ENCODE data around the gene SMAD7. TPM values are rescaled to one million over a fixed set of nuclear protein-coding genes. Genes with fewer than 3 reads are reported as not detected.

Gene SMAD7
- total and polyA plus RNA-seq, 10 of the 15 experiments (the other 5 are each of a cell fraction or from before 2014, with no cell fraction given), result 1.3 to 22.5 (median 8.0) TPM

DNA sequence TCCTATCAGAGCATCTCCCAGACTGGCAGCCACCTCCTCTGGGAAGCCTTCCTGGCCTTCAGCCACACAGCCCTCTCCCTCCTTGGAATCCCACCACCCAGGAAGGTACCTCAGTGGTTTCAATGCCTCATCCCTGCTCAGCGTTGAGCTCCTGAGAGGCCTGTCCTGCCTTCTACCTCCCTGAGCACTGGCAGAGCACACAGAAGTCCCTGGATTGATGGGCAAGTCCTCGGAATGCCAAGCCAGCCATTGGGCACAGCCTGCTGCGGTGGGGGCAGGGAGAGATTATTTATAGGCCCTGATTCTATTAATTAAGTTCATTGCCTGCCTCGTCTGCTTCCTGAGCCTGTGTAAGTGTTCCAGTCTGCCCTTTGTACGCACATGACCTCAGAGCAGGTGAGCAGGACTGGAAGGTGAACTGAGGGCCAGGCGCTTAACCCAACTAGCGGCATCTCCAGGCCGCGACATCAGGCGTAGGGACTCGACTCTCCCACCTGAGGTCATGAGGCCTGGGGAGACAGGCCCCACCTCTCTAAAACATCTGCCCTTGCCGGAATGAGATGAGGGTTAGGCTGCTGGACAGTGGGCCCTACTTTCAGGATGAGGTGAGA, 63.4 kb downstream of the SMAD7 start:
- ChIA-PET POLR2A (no interaction called here), RAD21 (ENCODE audit: unreplicated experiment) (no interaction called here), CTCF (no interaction called here), SMC1A (ENCODE audit: uncharacterized antibody, unreplicated experiment) (no interaction called here)
- Histone ChIP-seq H3K9me3 (replicated peaks; ENCODE audit: control insufficient read depth, insufficient read depth, low read length) (no peaks in the 10 kb centered on the region), H3K36me3 (ENCODE audit: control insufficient read depth in 2 of 2, insufficient read depth in 2 of 2, low read length in 1 of 2) (no peaks in the 10 kb centered on the region), H4K20me1 (ENCODE audit: control insufficient read depth, insufficient read depth) (no peaks in the 10 kb centered on the region), H3K4me3 (no peak overlapping the region), H3K4me1 (ENCODE audit: control insufficient read depth, insufficient read depth, low read length) (no peaks in the 10 kb centered on the region), H3K9ac (ENCODE audit: control insufficient read depth, insufficient read depth, low read length) (no peak overlapping the region), H3K79me2 (ENCODE audit: control insufficient read depth, insufficient read depth, low read length) (no peaks in the 10 kb centered on the region), H2AFZ (ENCODE audit: control insufficient read depth, low read depth, low read length) (no peak overlapping the region), H3K27ac (ENCODE audit: control insufficient read depth, insufficient read depth) (no peak overlapping the region), H3K4me2 (ENCODE audit: control insufficient read depth, insufficient read depth) (no peak overlapping the region), H3K27me3 (replicated peaks in 1 of 2; ENCODE audit: control insufficient read depth in 2 of 2, insufficient read depth in 2 of 2, low read length in 1 of 2) (no peaks in the 10 kb centered on the region)
- 84% methylated on average over 12 of the region's 12 CpGs for WGBS (ENCODE audit: insufficient coverage, insufficient replicate concordance, low lambda C conversion rate, missing lambda C conversion rate)
- intact Hi-C loops (cut with micrococcal nuclease; ENCODE audit: unreplicated experiment), result no loop called here
- ATAC-seq (no peak), FAIRE-seq (no peak), DNase-seq (ENCODE audit: low read depth, low spot score) (no peak)
- no TSS peak for BruUV-seq (replicated peaks)
- in situ Hi-C loops (cut with MboI), result no loop called here
- no peak for TF ChIP-seq EP300 (IDR thresholded peaks at IDR 0.05; ENCODE audit: borderline replicate concordance in 1 of 2, control insufficient read depth in 1 of 2, low read depth in 2 of 2, low read length in 2 of 2)
- TF ChIP-seq, protein P1, sequence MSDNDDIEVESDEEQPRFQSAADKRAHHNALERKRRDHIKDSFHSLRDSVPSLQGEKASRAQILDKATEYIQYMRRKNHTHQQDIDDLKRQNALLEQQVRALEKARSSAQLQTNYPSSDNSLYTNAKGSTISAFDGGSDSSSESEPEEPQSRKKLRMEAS (IDR thresholded peaks at IDR 0.05; ENCODE audit: low read depth, low read length), result no peak
- TF ChIP-seq, protein P2, sequence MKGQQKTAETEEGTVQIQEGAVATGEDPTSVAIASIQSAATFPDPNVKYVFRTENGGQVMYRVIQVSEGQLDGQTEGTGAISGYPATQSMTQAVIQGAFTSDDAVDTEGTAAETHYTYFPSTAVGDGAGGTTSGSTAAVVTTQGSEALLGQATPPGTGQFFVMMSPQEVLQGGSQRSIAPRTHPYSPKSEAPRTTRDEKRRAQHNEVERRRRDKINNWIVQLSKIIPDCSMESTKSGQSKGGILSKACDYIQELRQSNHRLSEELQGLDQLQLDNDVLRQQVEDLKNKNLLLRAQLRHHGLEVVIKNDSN (IDR thresholded peaks at IDR 0.05; ENCODE audit: borderline replicate concordance, extremely low read length, insufficient read depth, low read depth, low read length), result no peak
- TF ChIP-seq CREM (IDR thresholded peaks at IDR 0.05; ENCODE audit: low read depth), result no peak
- TF ChIP-seq RAD51 (IDR thresholded peaks at IDR 0.05), result no peak
- TF ChIP-seq, protein P3, sequence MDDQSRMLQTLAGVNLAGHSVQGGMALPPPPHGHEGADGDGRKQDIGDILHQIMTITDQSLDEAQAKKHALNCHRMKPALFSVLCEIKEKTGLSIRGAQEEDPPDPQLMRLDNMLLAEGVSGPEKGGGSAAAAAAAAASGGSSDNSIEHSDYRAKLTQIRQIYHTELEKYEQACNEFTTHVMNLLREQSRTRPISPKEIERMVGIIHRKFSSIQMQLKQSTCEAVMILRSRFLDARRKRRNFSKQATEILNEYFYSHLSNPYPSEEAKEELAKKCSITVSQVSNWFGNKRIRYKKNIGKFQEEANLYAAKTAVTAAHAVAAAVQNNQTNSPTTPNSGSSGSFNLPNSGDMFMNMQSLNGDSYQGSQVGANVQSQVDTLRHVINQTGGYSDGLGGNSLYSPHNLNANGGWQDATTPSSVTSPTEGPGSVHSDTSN (IDR thresholded peaks at IDR 0.05; ENCODE audit: insufficient replicate concordance, low read depth, low read length), result no peak
- no peak for TF ChIP-seq ATF7 (IDR thresholded peaks at IDR 0.05; ENCODE audit: low read depth)
- TF ChIP-seq NFIC (IDR thresholded peaks at IDR 0.05; ENCODE audit: low read depth, low read length), result no peak
- TF ChIP-seq PAX8 (IDR thresholded peaks at IDR 0.05), result no peak
- TF ChIP-seq HDAC6 (IDR thresholded peaks at IDR 0.05; ENCODE audit: unreplicated experiment), result no peak
- no peak for TF ChIP-seq KLF5 (IDR thresholded peaks at IDR 0.05; ENCODE audit: partially characterized antibody)
- TF ChIP-seq RUNX3 (IDR thresholded peaks at IDR 0.05; ENCODE audit: low read length), result no peak
- TF ChIP-seq TCF12 (IDR thresholded peaks at IDR 0.05; ENCODE audit: low read depth, low read length), result no peak
- TF ChIP-seq, protein P4, sequence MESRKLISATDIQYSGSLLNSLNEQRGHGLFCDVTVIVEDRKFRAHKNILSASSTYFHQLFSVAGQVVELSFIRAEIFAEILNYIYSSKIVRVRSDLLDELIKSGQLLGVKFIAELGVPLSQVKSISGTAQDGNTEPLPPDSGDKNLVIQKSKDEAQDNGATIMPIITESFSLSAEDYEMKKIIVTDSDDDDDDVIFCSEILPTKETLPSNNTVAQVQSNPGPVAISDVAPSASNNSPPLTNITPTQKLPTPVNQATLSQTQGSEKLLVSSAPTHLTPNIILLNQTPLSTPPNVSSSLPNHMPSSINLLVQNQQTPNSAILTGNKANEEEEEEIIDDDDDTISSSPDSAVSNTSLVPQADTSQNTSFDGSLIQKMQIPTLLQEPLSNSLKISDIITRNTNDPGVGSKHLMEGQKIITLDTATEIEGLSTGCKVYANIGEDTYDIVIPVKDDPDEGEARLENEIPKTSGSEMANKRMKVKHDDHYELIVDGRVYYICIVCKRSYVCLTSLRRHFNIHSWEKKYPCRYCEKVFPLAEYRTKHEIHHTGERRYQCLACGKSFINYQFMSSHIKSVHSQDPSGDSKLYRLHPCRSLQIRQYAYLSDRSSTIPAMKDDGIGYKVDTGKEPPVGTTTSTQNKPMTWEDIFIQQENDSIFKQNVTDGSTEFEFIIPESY (IDR thresholded peaks at IDR 0.05), result no peak
- TF ChIP-seq, protein P5, sequence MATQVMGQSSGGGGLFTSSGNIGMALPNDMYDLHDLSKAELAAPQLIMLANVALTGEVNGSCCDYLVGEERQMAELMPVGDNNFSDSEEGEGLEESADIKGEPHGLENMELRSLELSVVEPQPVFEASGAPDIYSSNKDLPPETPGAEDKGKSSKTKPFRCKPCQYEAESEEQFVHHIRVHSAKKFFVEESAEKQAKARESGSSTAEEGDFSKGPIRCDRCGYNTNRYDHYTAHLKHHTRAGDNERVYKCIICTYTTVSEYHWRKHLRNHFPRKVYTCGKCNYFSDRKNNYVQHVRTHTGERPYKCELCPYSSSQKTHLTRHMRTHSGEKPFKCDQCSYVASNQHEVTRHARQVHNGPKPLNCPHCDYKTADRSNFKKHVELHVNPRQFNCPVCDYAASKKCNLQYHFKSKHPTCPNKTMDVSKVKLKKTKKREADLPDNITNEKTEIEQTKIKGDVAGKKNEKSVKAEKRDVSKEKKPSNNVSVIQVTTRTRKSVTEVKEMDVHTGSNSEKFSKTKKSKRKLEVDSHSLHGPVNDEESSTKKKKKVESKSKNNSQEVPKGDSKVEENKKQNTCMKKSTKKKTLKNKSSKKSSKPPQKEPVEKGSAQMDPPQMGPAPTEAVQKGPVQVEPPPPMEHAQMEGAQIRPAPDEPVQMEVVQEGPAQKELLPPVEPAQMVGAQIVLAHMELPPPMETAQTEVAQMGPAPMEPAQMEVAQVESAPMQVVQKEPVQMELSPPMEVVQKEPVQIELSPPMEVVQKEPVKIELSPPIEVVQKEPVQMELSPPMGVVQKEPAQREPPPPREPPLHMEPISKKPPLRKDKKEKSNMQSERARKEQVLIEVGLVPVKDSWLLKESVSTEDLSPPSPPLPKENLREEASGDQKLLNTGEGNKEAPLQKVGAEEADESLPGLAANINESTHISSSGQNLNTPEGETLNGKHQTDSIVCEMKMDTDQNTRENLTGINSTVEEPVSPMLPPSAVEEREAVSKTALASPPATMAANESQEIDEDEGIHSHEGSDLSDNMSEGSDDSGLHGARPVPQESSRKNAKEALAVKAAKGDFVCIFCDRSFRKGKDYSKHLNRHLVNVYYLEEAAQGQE (IDR thresholded peaks at IDR 0.05; ENCODE audit: low read depth, low read length), result no peak
